H1 (cell line): ENCODE results near the gene SOD2. TPM values are rescaled to one million over a fixed set of nuclear protein-coding genes. Genes with fewer than 3 reads are reported as not detected.
A peak's percentile ranks its signal among the peaks of the same experiment; 100 is the strongest.

ENCODE experiments used
- CTCF ChIA-PET: fragments of 300-600 bp; sonication (Branson Sonifier 250); formaldehyde crosslinking; loops from one replicate; lab custom pipeline; 2021; ENCODE audit not compliant: partially characterized antibody; lab: Charles Lee
- POLR2A ChIA-PET: fragments of 300-600 bp; sonication (Branson Sonifier 250); formaldehyde crosslinking; loops from one replicate; lab custom pipeline; 2021; ENCODE audit warnings: inconsistent platforms; ENCODE audit not compliant: partially characterized antibody; lab: Charles Lee
- DNase-seq, 2 experiments: peaks; one replicate each; pipeline versions ENCODE4 v3.0.0 to v3.0.0-alpha.2; 2010 to 2022; ENCODE audit warnings: low spot score in 2 of 2, low read depth in 1 of 2, mixed read lengths in 1 of 2
- FAIRE-seq: peaks from 2 replicates; lab custom pipeline; 2011; peaks lifted over from hg19 to GRCh38; lab: Jason Lieb, UNC
- H2AFZ ChIP-seq: 2 replicates; pipeline ENCODE4 v1.8.1; 2012; ENCODE audit warnings: low read length, inconsistent platforms
- H2AK5ac ChIP-seq: 2 replicates; pipeline ENCODE4 v1.6.1; 2013; ENCODE audit warnings: low read depth, low read length
- H2BK120ac ChIP-seq: replicated peaks from 2 replicates; pipeline ENCODE3; 2013; ENCODE audit warnings: low read depth, low read length, inconsistent platforms
- H2BK12ac ChIP-seq: 2 replicates; pipeline ENCODE4 v1.6.1; 2013; ENCODE audit warnings: low read depth, low read length
- H2BK15ac ChIP-seq: 2 replicates; pipeline ENCODE4 v1.6.1; 2013; ENCODE audit warnings: low read length
- H2BK20ac ChIP-seq: 2 replicates; pipeline ENCODE4 v1.6.1; 2013; ENCODE audit warnings: low read length
- H2BK5ac ChIP-seq: 2 replicates; pipeline ENCODE4 v1.6.1; 2013; ENCODE audit warnings: low read depth, low read length
- H3K14ac ChIP-seq: 2 replicates; pipeline ENCODE4 v1.6.1; 2013; ENCODE audit warnings: inconsistent platforms; ENCODE audit not compliant: insufficient read length
- H3K18ac ChIP-seq: 2 replicates; pipeline ENCODE4 v1.6.1; 2013; ENCODE audit warnings: low read length; ENCODE audit errors: extremely low read depth
- H3K23ac ChIP-seq: 2 replicates; pipeline ENCODE4 v1.6.1; 2013; ENCODE audit warnings: inconsistent platforms; ENCODE audit not compliant: insufficient read length
- H3K23me2 ChIP-seq: 2 replicates; pipeline ENCODE4 v1.6.1; 2013; ENCODE audit warnings: low read depth, low read length
- H3K27ac ChIP-seq: 2 replicates; pipeline ENCODE4 v1.6.1; 2011; ENCODE audit warnings: low read depth, low read length, inconsistent platforms
- H3K27me3 ChIP-seq, 4 experiments: replicated peaks in 1 of 4; 1 replicate in 1 of 4; 2 replicates in 3 of 4; pipeline versions ENCODE4 v1.6.1 to v1.8.1; 2011 to 2013; ENCODE audit warnings: low read length in 3 of 4, mild to moderate bottlenecking in 3 of 4, inconsistent platforms in 2 of 4, mixed read lengths in 2 of 4, moderate library complexity in 1 of 4; ENCODE audit not compliant: control insufficient read depth in 3 of 4, insufficient read depth in 3 of 4; ENCODE audit errors: extremely low read depth in 1 of 4
- H3K36me3 ChIP-seq, 4 experiments: 2 replicates each; pipeline versions ENCODE4 v1.6.1 to v1.8.1; 2011 to 2013; ENCODE audit warnings: mild to moderate bottlenecking in 4 of 4, low read length in 3 of 4, moderate library complexity in 2 of 4, control low read depth in 1 of 4, inconsistent platforms in 1 of 4; ENCODE audit not compliant: insufficient read depth in 4 of 4, control insufficient read depth in 2 of 4
- H3K4ac ChIP-seq: replicated peaks from 2 replicates; pipeline ENCODE3; 2013; ENCODE audit warnings: low read length, low read depth, mixed read lengths, inconsistent platforms; ENCODE audit not compliant: insufficient read length
- H3K4me1 ChIP-seq, 4 experiments: replicated peaks in 1 of 4; 1 replicate in 1 of 4; 2 replicates in 3 of 4; pipeline versions ENCODE4 v1.6.1 to v1.8.1; 2011 to 2013; ENCODE audit warnings: low read length in 3 of 4, inconsistent platforms in 2 of 4, mixed read lengths in 1 of 4; ENCODE audit not compliant: insufficient read depth in 4 of 4, control insufficient read depth in 3 of 4
- H3K4me2 ChIP-seq, 2 experiments: 2 replicates each; pipeline versions ENCODE4 v1.6.1 to v1.8.1; 2011 to 2013; ENCODE audit warnings: low read depth in 2 of 2, low read length in 2 of 2, control low read depth in 1 of 2, inconsistent platforms in 1 of 2, mild to moderate bottlenecking in 1 of 2; ENCODE audit not compliant: insufficient read depth in 1 of 2
- H3K4me3 ChIP-seq, 4 experiments: fragments of 200-600, 300-600 bp in 1 of 4; sonication (generic), shearing (Covaris generic), sonication (Bioruptor Twin) in 1 of 4; 2 replicates each; pipeline versions ENCODE4 v1.5.1 to v1.8.1; 2011 to 2016; ENCODE audit warnings: low read length in 4 of 4, low read depth in 3 of 4, control low read depth in 2 of 4, inconsistent platforms in 2 of 4, mild to moderate bottlenecking in 2 of 4, mixed read lengths in 1 of 4, moderate library complexity in 1 of 4; ENCODE audit not compliant: insufficient read depth in 2 of 4; ENCODE audit errors: extremely low read depth in 1 of 4
- H3K56ac ChIP-seq: replicated peaks from 2 replicates; pipeline ENCODE3; 2013; ENCODE audit warnings: low read depth, mild to moderate bottlenecking, mixed read lengths, low read length, inconsistent platforms; ENCODE audit not compliant: insufficient read length
- H3K79me1 ChIP-seq: 2 replicates; pipeline ENCODE4 v1.6.1; 2013; ENCODE audit warnings: low read depth, low read length, control low read depth
- H3K79me2 ChIP-seq, 2 experiments: 2 replicates each; pipeline versions ENCODE4 v1.6.1 to v1.8.1; 2012 to 2013; ENCODE audit warnings: low read length in 2 of 2, mild to moderate bottlenecking in 2 of 2, inconsistent platforms in 1 of 2; ENCODE audit not compliant: insufficient read depth in 2 of 2, control insufficient read depth in 1 of 2
- H3K9ac ChIP-seq, 4 experiments: replicated peaks in 1 of 4; 1 replicate in 1 of 4; 2 replicates in 3 of 4; pipeline versions ENCODE4 v1.6.1 to v1.8.1; 2011 to 2013; ENCODE audit warnings: low read depth in 3 of 4, low read length in 3 of 4, control low read depth in 2 of 4, mild to moderate bottlenecking in 2 of 4, moderate library complexity in 2 of 4, inconsistent platforms in 1 of 4; ENCODE audit errors: extremely low read depth in 1 of 4
- H3K9me3 ChIP-seq, 2 experiments: 2 replicates each; pipeline versions ENCODE4 v1.6.1 to v1.8.1; 2012 to 2013; ENCODE audit warnings: mild to moderate bottlenecking in 2 of 2, moderate library complexity in 2 of 2, control low read depth in 1 of 2, inconsistent platforms in 1 of 2, low read depth in 1 of 2, low read length in 1 of 2, mixed read lengths in 1 of 2; ENCODE audit not compliant: insufficient read depth in 2 of 2
- H4K20me1 ChIP-seq, 2 experiments: replicated peaks in 1 of 2; 2 replicates each; pipeline versions ENCODE3 to v1.8.1; 2011 to 2013; ENCODE audit warnings: inconsistent platforms in 2 of 2, low read length in 2 of 2, mild to moderate bottlenecking in 1 of 2; ENCODE audit not compliant: insufficient read depth in 2 of 2, control insufficient read depth in 1 of 2
- H4K5ac ChIP-seq: 2 replicates; pipeline ENCODE4 v1.6.1; 2013; ENCODE audit warnings: low read length, low read depth, mixed read lengths, inconsistent platforms; ENCODE audit not compliant: insufficient read length
- H4K8ac ChIP-seq: 2 replicates; pipeline ENCODE4 v1.8.0; 2013; ENCODE audit warnings: mild to moderate bottlenecking, moderate library complexity, low read length, inconsistent platforms; ENCODE audit not compliant: insufficient read depth; ENCODE audit errors: extremely low read depth
- H4K91ac ChIP-seq: replicated peaks from 2 replicates; pipeline ENCODE3; 2013; ENCODE audit warnings: low read length, mixed read lengths, inconsistent platforms; ENCODE audit not compliant: insufficient read length
- RAD21 ChIP-seq, 2 experiments: IDR thresholded peaks in 1 of 2; conservative IDR thresholded peaks in 1 of 2; 2 replicates each; pipeline ENCODE4 v1.6.1; 2011; ENCODE audit warnings: low read depth in 2 of 2, low read length in 2 of 2, improper control_type of control experiment in 1 of 2, inconsistent platforms in 1 of 2, mild to moderate bottlenecking in 1 of 2, moderate library complexity in 1 of 2
- RXRA ChIP-seq: IDR thresholded peaks from 2 replicates; pipeline ENCODE4 v1.6.1; 2011; ENCODE audit warnings: low read depth, mild to moderate bottlenecking, low read length, moderate library complexity; ENCODE audit not compliant: insufficient read depth
- WGBS, 2 experiments: shearing (Covaris generic) in 1 of 2; methylation state at CpG; one replicate each; pipeline versions ENCODE4 v1.1.6 to v1.1.7; 2013 to 2015; ENCODE audit warnings: low lambda C conversion rate in 2 of 2, mixed read lengths in 2 of 2, inconsistent platforms in 1 of 2, low coverage in 1 of 2, missing lambda C conversion rate in 1 of 2; ENCODE audit not compliant: insufficient replicate concordance in 2 of 2, insufficient coverage in 1 of 2, insufficient read length in 1 of 2; ENCODE audit errors: extremely low coverage in 1 of 2, missing lambda C conversion rate in 1 of 2; 5-methylcytosine and 5-hydroxymethylcytosine counted together
- polyA plus RNA-seq, 7 experiments: library from polyadenylated mRNA; depleted of rRNA in 3 of 7; stranded (reverse) in 5 of 7; unstranded in 2 of 7; fragments of >200 nt in 5 of 7; fragments of 200-250 nt in 2 of 7; gene quantifications; 1 replicate in 5 of 7; 2 replicates in 1 of 7; 4 replicates in 1 of 7; pipeline versions ENCODE4 v1.2.1 to v1.2.3, GENCODE V29; 2011 to 2013; ENCODE audit warnings: missing spikeins in 2 of 7, mixed read lengths in 2 of 7
- total RNA-seq: library from RNA; stranded (reverse); fragmentation: NEBNext Ultra II Directional; extraction: Animal tissue kit (Norgen Biotek cat#: 25700); gene quantifications from 2 replicates; pipeline ENCODE4 v1.2.1, GENCODE V29; 2021
- TF ChIP-seq, protein P1 (sequence below), 3 experiments: IDR thresholded peaks; 1 replicate in 2 of 3; 2 replicates in 1 of 3; pipeline versions ENCODE4 v1.5.1 to v1.6.1; 2011; ENCODE audit warnings: low read length in 3 of 3, mild to moderate bottlenecking in 3 of 3, inconsistent platforms in 2 of 3, low read depth in 1 of 3, moderate library complexity in 1 of 3; ENCODE audit not compliant: insufficient read depth in 1 of 3; ENCODE audit errors: control extremely low read depth in 1 of 3

The SOD2 gene
- total and polyA plus RNA-seq, 2 of the 8 experiments (the other 6 are each of a cell fraction or from before 2014, with no cell fraction given): 31.1 to 88.7 TPM

- Histone ChIP-seq H3K4me2 (no peak overlapping the region), H2BK15ac (no peak overlapping the region), H2BK12ac (no peak overlapping the region), H2BK120ac (no peak overlapping the region), H3K36me3 (peaks cover 0 to 4% (median 0%) of the 10 kb centered on the region in 4 experiments; a peak in 1 of 8 replicates), H3K27me3 (no peaks in the 10 kb centered on the region), H3K14ac (no peak overlapping the region), H3K18ac (no peak overlapping the region), H3K23me2 (no peaks in the 10 kb centered on the region), H3K4ac (no peak overlapping the region), H2AK5ac (no peak overlapping the region), H3K79me2 (peaks cover 0 to 43% of the 10 kb centered on the region in 2 experiments; a peak in 3 of 4 replicates), H3K56ac (no peak overlapping the region), H3K9ac (no peak overlapping the region), H4K5ac (no peak overlapping the region), H4K20me1 (peaks cover 0 to 2% of the 10 kb centered on the region in 2 experiments), H2AFZ (no peak overlapping the region), H2BK5ac (no peak overlapping the region), H3K27ac (no peak overlapping the region), H3K4me3 (no peak overlapping the region), H4K8ac (no peak overlapping the region), H3K23ac (no peak overlapping the region), H3K4me1 (no peaks in the 10 kb centered on the region), H2BK20ac (no peak overlapping the region), H3K79me1 (no peaks in the 10 kb centered on the region; the same call in 1 of the 2 replicates), H4K91ac (no peak overlapping the region), H3K9me3 (no peaks in the 10 kb centered on the region)
- ChIA-PET POLR2A (interaction anchor here (1.0 to 3.2 kb wide), 3 partner anchors 8 to 27 kb away, joined by 4 to 8 read pairs (median 6); partner anchors contain the start of gene SOD2), CTCF (interaction anchor here (0.6 to 4.5 kb wide), 18 partner anchors 9 to 1217 kb away, joined by 3 to 16 read pairs (median 4); partner anchors contain the start of gene MRPL18)
- WGBS, 2 experiments: 73% methylated on average over 7 of the region's 7 CpGs; no CpG with 5 or more reads in 1 of the 2 experiments
- FAIRE-seq (no peak), DNase-seq (no peak)
- TF ChIP-seq RXRA: no peak
- TF ChIP-seq, protein P1, sequence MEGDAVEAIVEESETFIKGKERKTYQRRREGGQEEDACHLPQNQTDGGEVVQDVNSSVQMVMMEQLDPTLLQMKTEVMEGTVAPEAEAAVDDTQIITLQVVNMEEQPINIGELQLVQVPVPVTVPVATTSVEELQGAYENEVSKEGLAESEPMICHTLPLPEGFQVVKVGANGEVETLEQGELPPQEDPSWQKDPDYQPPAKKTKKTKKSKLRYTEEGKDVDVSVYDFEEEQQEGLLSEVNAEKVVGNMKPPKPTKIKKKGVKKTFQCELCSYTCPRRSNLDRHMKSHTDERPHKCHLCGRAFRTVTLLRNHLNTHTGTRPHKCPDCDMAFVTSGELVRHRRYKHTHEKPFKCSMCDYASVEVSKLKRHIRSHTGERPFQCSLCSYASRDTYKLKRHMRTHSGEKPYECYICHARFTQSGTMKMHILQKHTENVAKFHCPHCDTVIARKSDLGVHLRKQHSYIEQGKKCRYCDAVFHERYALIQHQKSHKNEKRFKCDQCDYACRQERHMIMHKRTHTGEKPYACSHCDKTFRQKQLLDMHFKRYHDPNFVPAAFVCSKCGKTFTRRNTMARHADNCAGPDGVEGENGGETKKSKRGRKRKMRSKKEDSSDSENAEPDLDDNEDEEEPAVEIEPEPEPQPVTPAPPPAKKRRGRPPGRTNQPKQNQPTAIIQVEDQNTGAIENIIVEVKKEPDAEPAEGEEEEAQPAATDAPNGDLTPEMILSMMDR (IDR thresholded peaks at IDR 0.05; ENCODE audit: control extremely low read depth in 1 of 3, insufficient read depth in 1 of 3, low read depth in 1 of 3, low read length in 3 of 3): peak in 2 of 3 experiments; percentile 14 to 45; a peak in 2 of 4 replicates
- TF ChIP-seq RAD21 (IDR thresholded peaks at IDR 0.05 in 1 of 2, conservative IDR thresholded peaks at IDR 0.05 in 1 of 2; ENCODE audit: low read depth in 2 of 2, low read length in 2 of 2): peak; percentile 34 to 39; a peak in 3 of 4 replicates
Observed at GRCh38 chr6:159720708-159721107, 27.7 kb upstream of the SOD2 start.
